CD14-positive monocyte (primary cell): ENCODE data around the gene NOBOX. TPM values are rescaled to one million over a fixed set of nuclear protein-coding genes. Genes with fewer than 3 reads are reported as not detected.

ENCODE experiments used
- DNase-seq, 3 donors: peaks; one replicate each; pipeline ENCODE4 v3.0.0-alpha.2; 2011 to 2022
- H2AFZ ChIP-seq: 2 replicates; pipeline ENCODE4 v1.6.0; 2012; ENCODE audit warnings: mild to moderate bottlenecking, low read depth, low read length, inconsistent platforms; ENCODE audit not compliant: insufficient read depth, poor library complexity, severe bottlenecking
- H3K27ac ChIP-seq, 2 donors: 1 replicate in 1 of 2; 2 replicates in 1 of 2; pipeline ENCODE4 v1.5.1; 2012 to 2013; ENCODE audit warnings: low read length in 2 of 2, control low read depth in 1 of 2, inconsistent platforms in 1 of 2, low read depth in 1 of 2, mild to moderate bottlenecking in 1 of 2
- H3K27me3 ChIP-seq, 2 donors: one replicate each; pipeline versions ENCODE4 v1.6.0 to v1.6.1; 2011 to 2013; ENCODE audit warnings: low read length in 2 of 2; ENCODE audit not compliant: control insufficient read depth in 2 of 2, insufficient read depth in 2 of 2
- H3K36me3 ChIP-seq, 2 donors: replicated peaks in 1 of 2; 1 replicate in 1 of 2; 2 replicates in 1 of 2; pipeline versions ENCODE4 v1.5.1 to v1.6.1; 2012 to 2013; ENCODE audit warnings: low read length in 2 of 2, control low read depth in 1 of 2, inconsistent platforms in 1 of 2, mild to moderate bottlenecking in 1 of 2; ENCODE audit not compliant: insufficient read depth in 2 of 2, control insufficient read depth in 1 of 2
- H3K4me1 ChIP-seq, 2 donors: 1 replicate in 1 of 2; 2 replicates in 1 of 2; pipeline versions ENCODE4 v1.5.1 to v1.6.1; 2012 to 2013; ENCODE audit warnings: low read length in 2 of 2, control low read depth in 1 of 2, inconsistent platforms in 1 of 2, mild to moderate bottlenecking in 1 of 2, moderate library complexity in 1 of 2; ENCODE audit not compliant: insufficient read depth in 2 of 2, control insufficient read depth in 1 of 2
- H3K4me2 ChIP-seq: replicated peaks from 2 replicates; pipeline ENCODE3; 2012; ENCODE audit warnings: low read length, moderate library complexity, mild to moderate bottlenecking; ENCODE audit not compliant: poor library complexity, severe bottlenecking; ENCODE audit errors: extremely low read depth
- H3K4me3 ChIP-seq, 3 experiments: fragments of 200-600 bp in 1 of 3; sonication (generic) in 1 of 3; replicated peaks in 1 of 3; 1 replicate in 2 of 3; 2 replicates in 1 of 3; pipeline ENCODE4 v1.5.1; 2011 to 2013; ENCODE audit warnings: low read length in 3 of 3, mild to moderate bottlenecking in 3 of 3, control low read depth in 2 of 3, low read depth in 2 of 3, inconsistent platforms in 1 of 3, moderate library complexity in 1 of 3
- H3K79me2 ChIP-seq: 2 replicates; pipeline ENCODE4 v1.6.0; 2012; ENCODE audit warnings: mild to moderate bottlenecking, control low read depth, inconsistent platforms, low read length, moderate library complexity; ENCODE audit not compliant: insufficient read depth
- H3K9ac ChIP-seq: 2 replicates; pipeline ENCODE4 v1.6.0; 2017; ENCODE audit warnings: low read length, mild to moderate bottlenecking; ENCODE audit not compliant: insufficient read depth, poor library complexity, severe bottlenecking
- H3K9me3 ChIP-seq, 2 donors: replicated peaks in 1 of 2; 1 replicate in 1 of 2; 2 replicates in 1 of 2; pipeline versions ENCODE4 v1.5.1 to v1.6.1; 2012 to 2013; ENCODE audit warnings: low read length in 2 of 2, control low read depth in 1 of 2; ENCODE audit not compliant: control insufficient read depth in 1 of 2, insufficient read depth in 1 of 2
- H4K20me1 ChIP-seq: 2 replicates; pipeline ENCODE4 v1.6.0; 2012; ENCODE audit warnings: mild to moderate bottlenecking, low read length, control low read depth, moderate library complexity; ENCODE audit not compliant: insufficient read depth
- H3K27ac Mint-ChIP-seq, 7 donors: one replicate each; pipeline ENCODE4 v1.8.0; 2020; ENCODE audit warnings: mild to moderate bottlenecking in 7 of 7, mixed read lengths in 7 of 7, moderate library complexity in 6 of 7, inconsistent platforms in 2 of 7
- H3K27me3 Mint-ChIP-seq, 3 donors: one replicate each; pipeline ENCODE4 v1.8.0; 2021 to 2022; ENCODE audit warnings: low read depth in 3 of 3, mild to moderate bottlenecking in 3 of 3, mixed read lengths in 3 of 3, moderate library complexity in 3 of 3, inconsistent platforms in 1 of 3
- H3K36me3 Mint-ChIP-seq, 2 donors: one replicate each; pipeline ENCODE4 v1.8.0; 2020; ENCODE audit warnings: mixed read lengths in 2 of 2, inconsistent platforms in 1 of 2, mild to moderate bottlenecking in 1 of 2
- H3K4me1 Mint-ChIP-seq: one replicate; pipeline ENCODE4 v1.8.0; 2020; ENCODE audit warnings: mild to moderate bottlenecking, mixed read lengths
- H3K4me3 Mint-ChIP-seq, 2 donors: one replicate each; pipeline ENCODE4 v1.8.0; 2020; ENCODE audit warnings: mild to moderate bottlenecking in 2 of 2, mixed read lengths in 2 of 2, moderate library complexity in 1 of 2
- H3K9me3 Mint-ChIP-seq, 7 donors: one replicate each; pipeline ENCODE4 v1.8.0; 2020 to 2022; ENCODE audit warnings: mixed read lengths in 7 of 7, mild to moderate bottlenecking in 6 of 7, moderate library complexity in 6 of 7, inconsistent platforms in 2 of 7
- CTCF ChIP-seq: fragments of 200-600 bp; IDR thresholded peaks from one replicate; pipeline ENCODE4 v1.8.0; 2022; ENCODE audit warnings: antibody characterized with exemption, mild to moderate bottlenecking
- WGBS: methylation state at CpG from one replicate; pipeline ENCODE4 v1.1.5; 2013; ENCODE audit warnings: missing lambda C conversion rate; ENCODE audit not compliant: insufficient coverage; 5-methylcytosine and 5-hydroxymethylcytosine counted together
- intact Hi-C, 2 donors: fragments of 100-400 bp; cut with micrococcal nuclease; formaldehyde crosslinking; loops; one replicate each; pipeline versions ENCODE4 v1.15.0 to v1.15.1; 2023
- polyA plus RNA-seq, 3 donors: library from polyadenylated mRNA; depleted of rRNA in 1 of 3; unstranded in 2 of 3; stranded (reverse) in 1 of 3; fragments of 300-500 nt in 2 of 3; fragments of >200 nt in 1 of 3; fragmentation: Illumina TruSeq in 2 of 3; gene quantifications; 1 replicate in 2 of 3; 2 replicates in 1 of 3; pipeline ENCODE4 v1.2.3, GENCODE V29; 2012 to 2021

The NOBOX gene
- polyA plus RNA-seq, 3 donors, result not detected

GRCh38 chr7:144410441-144410840 is 6.9 kb upstream of the NOBOX start:
- H3K4me1 Mint-ChIP-seq, result peaks cover 2% of the 10 kb centered on the region
- Histone ChIP-seq H3K4me1 (no peaks in the 10 kb centered on the region), H3K4me3 (no peak overlapping the region), H3K36me3 (no peaks in the 10 kb centered on the region), H3K9me3 (no peaks in the 10 kb centered on the region), H3K4me2 (no peak overlapping the region), H3K79me2 (no peaks in the 10 kb centered on the region), H3K27ac (no peak overlapping the region), H2AFZ (no peak overlapping the region), H4K20me1 (no peaks in the 10 kb centered on the region), H3K27me3 (peaks cover 0 to 1% of the 10 kb centered on the region in 2 donors), H3K9ac (no peak overlapping the region)
- no peak for DNase-seq
- no peak overlapping the region for H3K4me3 Mint-ChIP-seq
- no peaks in the 10 kb centered on the region for H3K36me3 Mint-ChIP-seq
- 14% methylated on average over 4 of the region's 4 CpGs for WGBS
- no peak for TF ChIP-seq CTCF
- intact Hi-C loops, result no loop called here
- H3K27me3 Mint-ChIP-seq, result peaks cover 11 to 17% (median 12%) of the 10 kb centered on the region in 3 donors
- no peak overlapping the region for H3K27ac Mint-ChIP-seq
- H3K9me3 Mint-ChIP-seq, result peaks cover 0 to 1% (median 0%) of the 10 kb centered on the region in 7 donors

- H3K9me3 Mint-ChIP-seq, result no peaks in the 10 kb centered on the region
- peak overlapping the region in 1 of 2 donors; percentile 2 for H3K4me3 Mint-ChIP-seq
- H3K27ac ChIP-seq, result no peak overlapping the region
- DNase-seq, result no peak
- H3K36me3 ChIP-seq, result no peaks in the 10 kb centered on the region
- H3K4me1 ChIP-seq, result no peaks in the 10 kb centered on the region
- no peaks in the 10 kb centered on the region for H3K4me1 Mint-ChIP-seq
- no CpG with 5 or more reads among the region's 3 CpGs for WGBS
- no peaks in the 10 kb centered on the region for H3K9me3 ChIP-seq
- no peak overlapping the region for H2AFZ ChIP-seq
- no peak overlapping the region for H3K4me3 ChIP-seq
- no peaks in the 10 kb centered on the region for H4K20me1 ChIP-seq
- H3K27me3 Mint-ChIP-seq, result peaks cover 6 to 13% (median 6%) of the 10 kb centered on the region in 3 donors
- intact Hi-C loops, result no loop called here
- peak overlapping the region in 1 of 7 donors; percentile 4 for H3K27ac Mint-ChIP-seq
- no peaks in the 10 kb centered on the region for H3K36me3 Mint-ChIP-seq
- H3K79me2 ChIP-seq, result no peaks in the 10 kb centered on the region
- no peak overlapping the region for H3K4me2 ChIP-seq
- no peak overlapping the region for H3K9ac ChIP-seq
- no peak for TF ChIP-seq CTCF
- no peaks in the 10 kb centered on the region for H3K27me3 ChIP-seq
Observed at GRCh38 chr7:144408121-144408520, 4.6 kb upstream of the NOBOX start.
